Neural cell (in vitro differentiated cells): ENCODE measurements around the gene SHC2. TPM values are rescaled to one million over a fixed set of nuclear protein-coding genes. Genes with fewer than 3 reads are reported as not detected.

Experiments used
- H2AFZ ChIP-seq: fragments of 200-600, 300-800 bp; sonication (generic), shearing (Covaris generic); 2 replicates; pipeline ENCODE4 v1.6.0; 2014; ENCODE audit warnings: low read depth, mild to moderate bottlenecking, antibody characterized with exemption, low read length, moderate library complexity
- H3F3A ChIP-seq: fragments of 200-600 bp; shearing (Covaris generic); 2 replicates; pipeline ENCODE4 v1.6.1; 2016; ENCODE audit warnings: mild to moderate bottlenecking, moderate library complexity, mixed read lengths, antibody characterized with exemption, low read length; ENCODE audit not compliant: insufficient read depth, poor library complexity, severe bottlenecking
- H3K27ac ChIP-seq: fragments of 200-600, 300-800 bp; sonication (generic), shearing (Covaris generic); 2 replicates; pipeline ENCODE4 v1.5.1; 2014; ENCODE audit warnings: mild to moderate bottlenecking, low read length, moderate library complexity
- H3K27me3 ChIP-seq: fragments of 300-800, 200-600 bp; sonication (generic), shearing (Covaris generic); 2 replicates; pipeline ENCODE4 v1.6.0; 2014; ENCODE audit warnings: mild to moderate bottlenecking, low read depth, low read length, moderate library complexity; ENCODE audit not compliant: insufficient read depth
- H3K36me3 ChIP-seq: fragments of 300-800, 200-600 bp; sonication (generic), shearing (Covaris generic); 2 replicates; pipeline ENCODE4 v1.5.1; 2014; ENCODE audit warnings: mild to moderate bottlenecking, antibody characterized with exemption, low read length, moderate library complexity; ENCODE audit not compliant: insufficient read depth
- H3K4me2 ChIP-seq: fragments of 300-800, 200-600 bp; sonication (generic), shearing (Covaris generic); 2 replicates; pipeline ENCODE4 v1.6.0; 2014; ENCODE audit warnings: mild to moderate bottlenecking, low read length
- H3K4me3 ChIP-seq: fragments of 300-800, 200-600 bp; sonication (generic), shearing (Covaris generic); 2 replicates; pipeline ENCODE4 v1.5.1; 2014; ENCODE audit warnings: mild to moderate bottlenecking, low read length, moderate library complexity
- H3K79me2 ChIP-seq: fragments of 200-600 bp; shearing (Covaris generic); replicated peaks from 2 replicates; pipeline ENCODE4 v1.6.0; 2014; ENCODE audit warnings: mild to moderate bottlenecking, low read length, moderate library complexity; ENCODE audit not compliant: insufficient read depth
- H3K9ac ChIP-seq: fragments of 300-800, 200-600 bp; sonication (generic), shearing (Covaris generic); 2 replicates; pipeline ENCODE4 v1.6.1; 2016; ENCODE audit warnings: mild to moderate bottlenecking, low read length, mixed read lengths
- H3K9me2 ChIP-seq: fragments of 200-600 bp; shearing (Covaris generic); 2 replicates; pipeline ENCODE4 v1.6.1; 2016; ENCODE audit warnings: mild to moderate bottlenecking, low read length, mixed read lengths; ENCODE audit not compliant: insufficient read depth
- H3K9me3 ChIP-seq: fragments of 200-600, 300-800 bp; sonication (generic), shearing (Covaris generic); 2 replicates; pipeline ENCODE4 v1.6.1; 2016; ENCODE audit warnings: mild to moderate bottlenecking, mixed run types, low read length, moderate library complexity, mixed read lengths
- H4K20me1 ChIP-seq: fragments of 200-600 bp; shearing (Covaris generic); 2 replicates; pipeline ENCODE4 v1.6.1; 2016; ENCODE audit warnings: mild to moderate bottlenecking, mixed run types; ENCODE audit not compliant: insufficient read depth
- CTCF ChIP-seq: fragments of 450-650 bp; IDR thresholded peaks from 2 replicates; pipeline ENCODE4 v1.5.1; 2014; ENCODE audit warnings: antibody characterized with exemption, mild to moderate bottlenecking, moderate library complexity; ENCODE audit not compliant: poor library complexity, severe bottlenecking
- EP300 ChIP-seq: fragments of 450-650 bp; conservative IDR thresholded peaks from 2 replicates; pipeline ENCODE4 v1.6.1; 2014; ENCODE audit warnings: antibody characterized with exemption, mild to moderate bottlenecking, moderate library complexity; ENCODE audit not compliant: poor library complexity, severe bottlenecking
- EZH2 ChIP-seq: fragments of 200-600, 300-800 bp; shearing (Covaris generic), sonication (generic); IDR thresholded peaks from 2 replicates; pipeline ENCODE4 v1.6.1; 2014; ENCODE audit warnings: antibody characterized with exemption, low read length, borderline replicate concordance, mild to moderate bottlenecking; ENCODE audit not compliant: insufficient read depth, poor library complexity, severe bottlenecking
- MXI1 ChIP-seq: fragments of 450-650 bp; conservative IDR thresholded peaks from 2 replicates; pipeline ENCODE4 v1.6.1; 2014; ENCODE audit warnings: antibody characterized with exemption, mild to moderate bottlenecking; ENCODE audit not compliant: poor library complexity, severe bottlenecking
- POLR2AphosphoS5 ChIP-seq: IDR thresholded peaks from 2 replicates; pipeline ENCODE4 v1.6.1; 2012
- RAD21 ChIP-seq: fragments of 450-650 bp; conservative IDR thresholded peaks from 2 replicates; pipeline ENCODE4 v1.6.1; 2014; ENCODE audit warnings: antibody characterized with exemption, mild to moderate bottlenecking, moderate library complexity
- REST ChIP-seq: IDR thresholded peaks from 2 replicates; pipeline ENCODE4 v1.6.1; 2012; ENCODE audit warnings: borderline replicate concordance
- SMC3 ChIP-seq: fragments of 450-650 bp; conservative IDR thresholded peaks from 2 replicates; pipeline ENCODE4 v1.6.1; 2014; ENCODE audit warnings: antibody characterized with exemption, mild to moderate bottlenecking, moderate library complexity; ENCODE audit not compliant: poor library complexity
- TAF1 ChIP-seq: IDR thresholded peaks from 2 replicates; pipeline ENCODE4 v1.6.1; 2012; ENCODE audit warnings: low read depth
- polyA plus RNA-seq: library from polyadenylated mRNA; depleted of rRNA; stranded (reverse); fragments of >200 nt; gene quantifications from 2 replicates; pipeline ENCODE4 v1.2.3, GENCODE V29; 2014

The SHC2 gene
- polyA plus RNA-seq, 1 donor from 2014 or later, result 75.8 TPM

- no peak overlapping the region for H3K4me2 ChIP-seq
- no peaks in the 10 kb centered on the region for H3K9me2 ChIP-seq
- H3K9me3 ChIP-seq, result no peaks in the 10 kb centered on the region
- no peaks in the 10 kb centered on the region for H3K36me3 ChIP-seq
- TF ChIP-seq MXI1 (no peak), POLR2AphosphoS5 (no peak), REST (no peak), EP300 (no peak), SMC3 (no peak), RAD21 (no peak), CTCF (no peak), TAF1 (no peak), EZH2 (no peak)
- no peaks in the 10 kb centered on the region for H3K79me2 ChIP-seq
- no peak overlapping the region for H2AFZ ChIP-seq
- no peak overlapping the region for H3K4me3 ChIP-seq
- no peaks in the 10 kb centered on the region for H4K20me1 ChIP-seq
- no peak overlapping the region for H3K9ac ChIP-seq
- H3F3A ChIP-seq, result no peaks in the 10 kb centered on the region
- H3K27ac ChIP-seq, result no peak overlapping the region
- no peaks in the 10 kb centered on the region for H3K27me3 ChIP-seq
These were observed 82.8 kb downstream of the SHC2 start for GRCh38 chr19:377801-378581.

- Histone ChIP-seq H4K20me1 (no peaks in the 10 kb centered on the region), H2AFZ (no peak overlapping the region)
These were observed 84.7 kb downstream of the SHC2 start for GRCh38 chr19:376111-376470.

More at GRCh38 chr19:376111-376470, 84.7 kb downstream of the SHC2 start:
- Histone ChIP-seq H3K4me2 (no peak overlapping the region), H3K9me2 (no peaks in the 10 kb centered on the region), H3K9ac (no peak overlapping the region), H3K27me3 (no peaks in the 10 kb centered on the region), H3K4me3 (no peak overlapping the region), H3K36me3 (no peaks in the 10 kb centered on the region), H3F3A (no peaks in the 10 kb centered on the region), H3K27ac (no peak overlapping the region), H3K79me2 (no peaks in the 10 kb centered on the region), H3K9me3 (no peaks in the 10 kb centered on the region)
- TF ChIP-seq TAF1, result no peak
- TF ChIP-seq REST, result no peak
- TF ChIP-seq POLR2AphosphoS5, result no peak
- no peak for TF ChIP-seq EZH2
- TF ChIP-seq SMC3, result no peak
